GM21360 (cell line): ENCODE data around the gene ATP11A.
"Not testable (repeated sequence)": the region's sequence is repeated elsewhere in the genome, so short reads cannot be mapped to it uniquely, and the experiment has no call there.

Experiments used
- ATAC-seq: cut with Tn5 transposase; IDR thresholded peaks from one replicate; pipeline ENCODE4 v1.9.1; 2021; ENCODE audit warnings: mild to moderate bottlenecking, moderate library complexity; ENCODE audit not compliant: unreplicated experiment

ATP11A gene

DNA sequence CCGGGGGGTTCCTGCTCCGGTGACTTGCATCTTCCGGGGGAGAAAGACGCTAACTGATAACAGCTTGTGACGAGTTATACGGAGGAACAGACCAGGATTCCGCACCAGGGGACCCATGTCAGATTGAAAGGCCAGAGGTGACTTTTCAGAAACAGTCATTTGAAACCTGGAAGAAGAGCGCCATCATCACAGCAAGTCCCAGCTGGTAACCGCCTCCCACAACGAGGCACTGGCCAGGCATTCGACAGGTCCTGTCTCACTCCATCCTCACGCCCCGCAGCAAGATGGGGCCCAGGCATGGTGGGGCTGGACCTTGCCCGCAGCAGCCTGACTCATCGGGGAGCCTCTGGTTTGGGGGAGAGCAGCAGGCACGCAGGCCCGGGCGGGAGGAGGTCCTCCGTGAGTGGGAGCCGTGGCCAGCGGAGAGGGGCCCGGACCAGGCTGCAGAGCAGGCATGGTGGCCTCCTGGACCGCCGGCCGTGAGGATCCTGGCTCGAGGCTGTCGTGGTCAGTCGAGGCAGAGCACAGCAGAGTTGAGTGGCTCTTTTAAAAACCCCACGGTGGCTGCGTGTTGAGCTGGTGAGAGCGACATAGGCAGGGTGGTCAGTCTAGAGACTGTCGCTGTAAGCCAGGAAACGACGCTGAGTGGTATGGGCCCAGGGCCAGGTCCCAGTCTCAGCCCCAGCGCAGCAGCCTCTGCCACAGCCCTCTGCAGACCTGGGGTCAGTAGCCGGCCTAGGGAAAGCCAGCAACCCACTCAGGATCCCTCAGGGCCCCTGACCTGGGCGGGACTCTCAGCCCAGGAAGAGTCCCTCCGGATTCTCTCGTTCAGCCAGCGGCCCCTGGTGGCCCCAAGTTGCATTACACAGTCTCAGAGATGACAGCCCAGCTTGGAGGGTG is 184.3 kb downstream of the ATP11A start:
- peak; percentile 85 for ATAC-seq

DNA sequence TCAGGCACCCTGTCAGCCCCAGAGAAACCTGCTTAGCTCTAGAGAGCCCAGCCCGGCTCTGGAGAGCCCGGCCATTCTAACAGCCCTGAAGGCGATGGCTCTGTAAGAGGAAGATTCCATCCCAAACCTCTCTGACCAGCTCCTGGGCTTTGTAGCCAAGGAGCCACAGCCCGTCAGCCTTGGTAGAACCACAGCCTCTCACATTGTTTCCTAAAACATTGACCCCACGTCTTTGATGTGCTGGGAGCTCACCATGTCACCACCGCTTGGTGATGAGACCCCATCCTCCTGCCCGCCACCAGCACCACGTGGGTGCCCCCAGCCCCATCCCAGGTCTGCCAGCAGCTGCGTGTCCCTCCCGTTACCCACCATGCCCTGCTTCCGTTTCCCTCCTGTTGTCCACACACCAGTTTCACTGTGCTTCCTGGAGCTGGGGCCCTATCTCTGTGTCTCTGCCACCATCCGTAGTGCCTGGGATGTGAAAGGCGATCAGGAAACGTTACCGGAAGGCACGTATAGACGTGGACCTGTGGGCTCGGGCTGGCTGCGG is 185.0 kb downstream of the ATP11A start:
- ATAC-seq, result no peak

DNA sequence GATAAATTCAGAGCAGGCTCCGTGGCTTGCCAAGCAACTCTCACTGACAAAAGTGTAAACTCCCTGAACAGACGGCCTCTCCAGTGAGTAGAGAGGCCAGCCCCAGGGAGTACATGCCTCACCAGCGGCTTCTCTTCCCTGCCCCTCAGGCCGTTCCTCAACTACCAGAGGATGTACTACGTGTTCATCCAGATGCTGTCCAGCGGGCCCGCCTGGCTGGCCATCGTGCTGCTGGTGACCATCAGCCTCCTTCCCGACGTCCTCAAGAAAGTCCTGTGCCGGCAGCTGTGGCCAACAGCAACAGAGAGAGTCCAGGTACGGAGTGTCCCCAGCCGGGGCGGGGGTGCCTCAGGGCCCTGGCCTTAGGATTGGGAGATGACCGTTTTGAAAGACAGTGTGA is 185.8 kb downstream of the ATP11A start:
- ATAC-seq, result no peak

DNA sequence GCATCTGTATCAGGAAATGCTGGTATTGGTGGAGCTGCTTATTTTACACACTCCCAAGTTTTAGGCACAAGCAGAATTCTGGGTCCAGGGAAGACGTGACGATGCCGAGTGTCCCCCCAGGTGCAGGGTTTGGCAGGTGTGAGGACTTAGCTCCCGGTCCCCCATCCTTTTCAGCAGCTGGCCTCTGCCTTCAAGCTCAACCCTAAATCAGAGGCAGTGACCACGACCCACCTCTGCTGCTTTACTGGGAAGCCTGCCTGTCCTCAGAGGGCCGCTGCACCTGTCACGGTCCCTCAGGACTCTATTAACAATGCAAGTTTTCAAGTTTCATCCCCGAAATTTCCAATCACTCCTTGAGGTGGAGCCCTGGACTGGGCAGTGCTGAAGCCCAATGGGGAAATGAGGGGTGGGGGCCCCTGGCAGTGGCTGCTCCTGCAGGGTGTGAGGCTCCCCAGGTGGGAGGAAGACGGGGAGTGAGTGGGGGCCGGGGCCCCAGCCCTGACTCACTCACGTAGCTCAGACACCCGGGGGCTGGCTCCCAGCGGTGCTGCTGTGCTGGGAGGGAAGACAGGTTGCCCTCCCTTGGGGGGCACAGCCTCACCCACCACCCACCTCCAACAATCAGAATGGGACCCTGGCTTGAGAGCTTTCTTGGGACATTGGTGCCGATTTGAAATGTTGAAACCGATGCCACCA is 186.6 kb downstream of the ATP11A start:
- no peak for ATAC-seq

DNA sequence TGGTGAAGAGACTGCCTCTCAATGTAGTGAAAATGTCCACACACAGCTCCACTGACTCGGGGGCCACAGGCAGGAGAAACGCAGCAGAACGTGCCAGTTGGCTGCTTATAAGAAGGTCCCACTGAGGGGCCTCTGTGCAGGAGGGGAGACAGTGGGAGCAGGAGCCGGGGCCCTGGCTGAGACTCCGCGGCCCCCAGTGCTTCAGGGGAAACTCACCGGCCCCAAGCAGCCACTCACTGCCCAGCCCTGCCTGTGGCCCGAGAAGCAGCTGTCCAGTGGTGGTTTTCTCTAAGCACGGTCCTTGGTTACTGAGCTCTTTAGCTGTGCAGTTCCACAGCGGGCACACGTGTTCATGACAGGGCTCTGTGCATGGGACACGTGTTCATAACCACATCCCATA is 187.2 kb downstream of the ATP11A start:
- ATAC-seq, result no peak

DNA sequence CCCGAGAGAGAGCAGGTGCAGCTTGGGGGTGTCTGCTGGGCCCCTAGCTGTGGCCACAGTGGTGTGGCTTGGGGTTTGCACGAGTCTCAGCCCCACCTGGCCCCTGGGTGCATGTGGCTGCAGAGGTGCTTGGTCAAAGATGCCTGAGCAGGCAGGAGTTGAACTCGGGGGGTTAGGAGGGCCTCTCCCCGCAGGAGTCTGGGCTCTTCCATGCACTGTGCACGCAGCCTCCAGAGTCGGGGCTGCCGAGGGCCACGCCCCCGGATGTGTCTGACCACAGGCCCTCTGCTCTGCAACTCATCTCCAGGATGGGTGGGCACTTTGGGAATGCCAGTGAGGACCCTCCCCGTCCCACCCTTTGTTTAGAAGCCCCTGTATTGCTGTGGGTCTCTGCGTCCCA is 187.7 kb downstream of the ATP11A start:
- ATAC-seq, result no peak

DNA sequence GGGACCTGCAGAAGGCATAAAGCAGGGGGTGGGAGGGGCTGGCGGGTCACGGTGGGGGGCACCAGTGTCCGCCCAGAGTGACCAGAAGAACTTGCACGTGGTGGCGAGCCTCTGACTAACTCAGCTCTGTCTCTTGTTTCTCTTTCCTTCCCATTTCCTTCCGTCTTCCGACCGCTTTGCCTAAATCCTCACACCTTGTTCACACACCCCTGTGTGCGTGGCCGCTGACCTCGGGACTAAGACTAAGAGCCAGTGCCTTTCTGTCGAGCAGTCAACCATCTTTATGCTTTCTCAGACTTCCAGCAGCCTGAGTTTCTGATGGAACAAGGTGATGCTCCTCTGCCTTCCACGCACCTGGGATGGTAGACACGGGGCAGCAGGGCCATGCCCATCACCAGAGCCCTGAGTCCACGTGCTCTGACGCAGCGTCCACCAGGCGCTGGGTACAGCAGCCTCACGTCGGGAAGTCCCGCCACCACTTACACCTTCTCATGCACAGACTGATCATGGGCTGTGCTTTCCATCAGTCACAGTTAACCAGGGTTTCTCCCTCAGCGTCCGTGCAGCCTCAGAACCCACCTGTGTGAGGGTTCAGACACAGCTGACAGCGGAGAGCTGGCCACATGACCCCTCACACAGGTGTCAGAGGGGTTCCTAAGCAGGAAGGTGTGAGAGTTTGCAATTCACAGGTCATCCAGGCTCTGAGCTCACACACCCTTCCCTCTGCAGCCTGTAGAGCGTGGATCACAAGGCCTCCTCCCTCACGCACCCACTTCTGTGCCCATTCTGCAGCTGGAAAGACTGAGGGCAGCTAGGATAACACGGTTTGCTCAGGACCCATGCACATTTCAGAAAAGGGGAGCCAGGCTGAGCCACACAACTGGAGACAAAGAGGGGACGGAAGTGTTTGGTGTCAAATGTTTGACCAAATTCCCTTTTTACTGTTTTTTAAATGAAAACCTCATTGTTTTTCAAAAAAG is 188.4 kb downstream of the ATP11A start:
- ATAC-seq, result no peak

DNA sequence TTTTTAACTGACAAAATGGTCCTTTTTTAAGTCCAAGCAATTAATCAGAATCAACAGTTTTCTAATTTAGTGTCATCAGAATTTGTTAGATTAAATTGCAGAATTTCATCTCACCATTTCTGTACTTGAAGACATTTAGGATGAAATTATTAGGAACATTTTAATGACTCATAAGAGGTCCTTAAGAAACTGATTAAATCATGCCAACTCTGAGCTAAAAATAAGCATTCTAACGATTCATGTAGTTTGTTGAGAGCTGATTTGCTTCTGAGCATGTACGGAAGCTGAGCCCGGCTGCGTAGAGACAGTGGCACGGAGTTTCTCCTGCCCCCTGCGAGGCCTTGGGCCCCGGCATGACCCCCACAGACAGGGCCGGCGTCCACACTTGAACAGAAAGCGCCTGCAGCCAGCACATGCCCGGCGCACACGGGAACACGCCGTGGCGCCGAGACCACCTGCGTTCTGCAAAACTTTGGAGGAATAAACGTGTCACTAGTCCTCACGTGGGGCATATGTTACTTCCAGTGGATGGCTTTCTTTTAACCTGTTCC is 189.5 kb downstream of the ATP11A start:
- no peak for ATAC-seq

DNA sequence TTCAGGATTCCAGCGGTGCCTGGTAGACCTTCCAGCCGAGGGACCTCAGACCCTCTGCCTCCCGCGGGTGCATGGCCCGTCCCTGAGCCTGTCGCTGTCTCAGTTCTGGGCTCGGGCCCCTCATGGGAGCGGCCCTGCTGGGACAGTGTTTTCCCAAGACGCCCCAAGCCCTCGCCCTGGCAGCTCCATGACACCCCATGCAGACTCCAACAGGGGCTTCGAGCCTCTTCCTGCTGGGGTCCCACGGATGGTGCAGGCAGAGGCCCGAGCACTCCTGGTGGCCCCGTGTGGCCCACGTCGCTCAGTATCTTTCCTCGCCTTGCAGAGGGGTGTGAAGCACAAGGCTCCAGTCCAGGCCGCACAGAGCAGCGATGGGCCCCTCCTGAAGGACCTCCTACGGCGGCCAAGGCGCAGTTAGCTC is 190.4 kb downstream of the ATP11A start:
- ATAC-seq, result no peak

DNA sequence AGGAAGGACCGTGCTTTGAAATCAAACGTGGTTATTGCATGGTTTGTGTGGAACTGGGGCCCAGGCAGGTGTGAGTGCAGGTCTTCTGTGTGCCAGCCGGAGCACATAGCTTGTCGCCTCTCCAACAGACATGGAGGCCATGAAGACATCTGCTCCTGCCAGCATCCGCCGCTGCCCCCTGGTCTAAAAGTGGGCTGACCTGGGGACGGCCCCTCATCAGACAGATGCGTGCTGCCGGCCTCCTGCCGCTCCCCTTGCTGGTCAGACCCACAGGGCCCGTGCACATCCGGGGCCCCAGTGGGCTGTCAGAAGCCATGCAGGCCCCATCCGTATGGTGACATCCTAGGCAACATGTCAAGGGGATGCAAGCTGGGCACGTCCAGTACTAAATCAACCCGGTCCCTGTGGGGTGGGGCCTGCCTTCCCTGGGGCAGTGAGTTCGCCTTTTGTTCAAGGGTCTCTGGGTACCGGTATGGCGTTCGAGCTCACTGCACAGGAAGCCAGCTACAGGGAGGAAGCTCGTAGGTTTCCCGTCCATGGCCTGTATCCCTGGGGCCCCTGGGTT is 191.2 kb downstream of the ATP11A start:
- no peak for ATAC-seq

DNA sequence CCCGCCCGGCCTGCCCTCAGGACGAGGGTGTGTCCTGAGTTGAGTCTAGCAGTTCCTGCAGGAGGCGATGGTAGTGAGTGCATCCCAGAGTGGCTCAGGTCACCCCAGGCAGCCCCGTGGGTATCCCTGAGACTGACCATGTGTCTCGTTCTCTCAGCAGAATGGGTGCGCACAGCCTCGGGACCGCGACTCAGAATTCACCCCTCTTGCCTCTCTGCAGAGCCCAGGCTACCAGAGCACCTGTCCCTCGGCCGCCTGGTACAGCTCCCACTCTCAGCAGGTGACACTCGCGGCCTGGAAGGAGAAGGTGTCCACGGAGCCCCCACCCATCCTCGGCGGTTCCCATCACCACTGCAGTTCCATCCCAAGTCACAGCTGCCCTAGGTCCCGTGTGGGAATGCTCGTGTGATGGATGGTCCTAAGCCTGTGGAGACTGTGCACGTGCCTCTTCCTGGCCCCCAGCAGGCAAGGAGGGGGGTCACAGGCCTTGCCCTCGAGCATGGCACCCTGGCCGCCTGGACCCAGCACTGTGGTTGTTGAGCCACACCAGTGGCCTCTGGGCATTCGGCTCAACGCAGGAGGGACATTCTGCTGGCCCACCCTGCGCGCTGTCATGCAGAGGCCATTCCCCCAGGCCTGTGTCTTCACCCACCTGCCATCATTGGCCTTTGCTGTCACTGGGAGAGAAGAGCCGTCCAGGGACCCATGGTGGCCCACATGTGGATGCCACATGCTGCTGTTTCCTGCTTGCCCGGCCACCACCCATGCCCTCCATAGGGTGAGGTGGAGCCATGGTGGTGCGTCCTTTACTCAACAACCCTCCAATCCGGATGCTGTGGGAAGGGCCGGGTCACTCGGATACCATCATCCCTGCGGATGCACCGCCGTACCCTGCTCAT is 192.1 kb downstream of the ATP11A start:
- ATAC-seq, result no peak

DNA sequence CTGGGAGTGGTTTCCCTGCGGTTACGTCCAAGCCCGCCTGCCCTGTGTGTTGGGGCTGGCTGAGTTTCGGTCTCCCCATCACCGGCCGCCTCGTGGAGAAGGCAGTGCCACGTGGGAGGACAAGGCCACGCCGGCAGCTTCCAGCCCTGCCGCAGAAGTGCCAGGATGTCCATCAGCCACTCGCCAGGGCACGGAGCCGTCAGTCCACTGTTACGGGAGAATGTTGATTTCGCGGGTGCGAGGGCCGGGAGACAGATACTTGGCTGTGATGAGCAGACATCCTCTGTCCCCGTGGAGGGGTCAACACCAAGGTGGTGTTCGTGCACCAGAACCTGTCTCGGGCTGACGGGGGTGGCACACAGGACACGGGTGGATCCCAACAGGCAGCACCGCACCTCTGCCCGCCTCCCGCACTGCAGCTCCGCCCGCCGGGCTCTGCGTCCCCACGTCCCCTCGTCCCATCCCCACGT is 192.8 kb downstream of the ATP11A start:
- no peak for ATAC-seq

DNA sequence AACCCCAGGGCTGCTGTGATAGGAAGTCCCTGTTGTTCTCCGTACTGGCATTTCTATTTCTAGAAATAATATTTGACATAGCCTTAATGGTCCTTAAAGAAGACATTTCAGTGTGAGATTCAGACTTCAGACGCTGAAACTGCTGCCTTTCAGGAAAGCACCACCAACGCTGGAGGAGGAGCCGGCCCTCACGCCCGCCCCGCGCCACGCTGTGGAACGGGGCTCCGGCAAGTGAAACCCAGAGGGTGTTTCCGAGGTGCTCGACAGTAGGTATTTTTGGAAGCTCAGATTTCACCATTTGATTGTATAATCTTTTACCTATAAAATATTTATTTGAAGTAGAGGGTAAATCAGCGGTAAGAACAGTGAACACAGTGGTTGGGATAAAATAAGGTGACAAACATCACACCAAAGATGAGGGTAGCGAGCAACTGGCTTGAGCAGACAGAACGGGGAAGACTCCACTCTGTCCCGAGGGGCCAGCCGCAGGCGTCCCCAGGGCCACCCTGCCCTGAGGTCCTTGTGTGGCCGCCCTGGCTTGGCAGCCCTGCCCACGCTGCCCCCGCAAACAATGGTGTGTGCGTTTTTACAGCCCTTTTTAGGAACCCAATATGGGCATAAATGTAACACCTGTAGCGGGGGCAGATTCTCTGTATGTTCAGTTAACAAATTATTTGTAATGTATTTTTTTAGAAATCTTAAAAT is 193.6 kb downstream of the ATP11A start:
- no peak for ATAC-seq

DNA sequence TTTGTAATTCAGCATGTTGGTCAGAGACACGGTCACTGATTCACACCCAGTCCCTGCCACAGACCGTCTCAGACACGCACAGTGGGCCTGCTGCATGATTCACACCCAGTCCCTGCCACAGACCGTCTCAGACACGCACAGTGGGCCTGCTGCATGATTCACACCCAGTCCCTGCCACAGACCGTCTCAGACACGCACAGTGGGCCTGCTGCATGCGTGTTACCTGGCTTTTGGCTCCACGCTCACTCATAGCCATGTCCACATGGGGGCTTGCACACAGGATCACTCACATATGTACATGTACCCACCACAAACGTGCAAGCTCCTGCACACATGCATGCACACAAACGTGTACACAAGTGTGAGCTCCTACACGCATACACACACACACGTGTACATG is 194.9 kb downstream of the ATP11A start:
- not testable (repeated sequence) for ATAC-seq

DNA sequence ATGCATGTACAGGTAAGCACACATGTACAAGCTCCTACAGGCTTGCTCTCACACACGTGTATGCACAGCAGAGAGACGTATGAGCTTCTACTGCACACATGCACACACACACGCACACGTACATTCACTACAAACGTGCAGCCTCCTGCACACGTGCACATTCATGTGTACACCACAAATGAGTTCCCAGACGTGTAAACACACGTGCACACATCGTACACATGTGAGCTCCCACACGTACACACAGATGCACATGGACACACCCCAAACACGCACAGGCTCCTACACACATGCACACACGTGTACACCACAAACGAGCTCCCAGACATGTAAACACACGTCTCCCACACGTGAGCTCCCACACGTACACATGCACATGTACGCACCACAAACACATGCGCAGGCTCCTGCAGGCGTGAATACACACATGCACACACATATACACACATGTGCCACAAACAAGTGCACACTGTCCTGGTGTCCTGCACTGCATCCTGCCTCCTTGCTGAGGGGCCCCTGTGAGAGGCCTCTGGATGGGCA is 195.5 kb downstream of the ATP11A start:
- ATAC-seq, result no peak

DNA sequence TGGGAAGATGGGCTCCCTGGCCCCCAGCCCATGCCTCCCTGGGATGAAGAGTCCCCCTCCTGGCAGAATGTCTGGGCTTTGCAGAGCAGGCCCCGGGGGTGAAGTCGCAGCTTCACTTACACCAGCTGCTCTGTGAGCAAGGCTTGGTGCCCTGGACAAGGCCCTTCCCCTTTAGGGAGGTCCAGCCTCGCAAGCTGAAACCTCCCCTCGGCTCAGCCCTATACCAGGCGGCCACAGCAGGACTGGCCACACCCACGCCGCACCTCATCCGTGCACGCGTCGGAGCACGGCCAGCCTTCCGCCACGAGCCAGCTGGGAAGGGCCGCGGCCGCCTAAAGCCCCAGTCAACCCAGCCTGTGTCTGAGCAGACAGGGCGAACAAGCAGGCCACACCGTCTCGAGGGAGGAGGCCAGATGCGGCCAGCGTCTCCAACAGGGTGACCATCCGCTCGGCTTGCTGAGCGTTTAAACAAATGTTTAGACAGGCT is 196.0 kb downstream of the ATP11A start:
- no peak for ATAC-seq

DNA sequence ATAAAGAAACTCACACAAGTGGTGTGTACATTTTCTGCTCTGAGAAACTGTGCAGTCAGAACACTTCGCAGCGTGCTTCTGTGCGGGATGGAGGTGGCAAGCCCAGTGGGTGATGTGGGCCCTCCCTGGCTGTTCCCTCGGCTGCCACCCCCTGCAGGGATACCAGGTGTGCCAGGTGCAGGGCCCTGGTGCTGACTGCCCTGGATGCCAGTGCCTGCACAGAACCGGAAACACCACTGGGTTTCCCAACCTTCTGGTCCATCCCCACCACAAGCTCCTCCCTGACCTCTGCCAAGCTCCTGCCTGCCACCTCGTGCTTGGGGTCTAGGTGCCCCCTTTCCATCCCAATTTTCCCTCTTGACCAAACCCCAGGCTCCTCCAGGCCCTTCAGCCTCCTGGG is 197.3 kb downstream of the ATP11A start:
- no peak for ATAC-seq

DNA sequence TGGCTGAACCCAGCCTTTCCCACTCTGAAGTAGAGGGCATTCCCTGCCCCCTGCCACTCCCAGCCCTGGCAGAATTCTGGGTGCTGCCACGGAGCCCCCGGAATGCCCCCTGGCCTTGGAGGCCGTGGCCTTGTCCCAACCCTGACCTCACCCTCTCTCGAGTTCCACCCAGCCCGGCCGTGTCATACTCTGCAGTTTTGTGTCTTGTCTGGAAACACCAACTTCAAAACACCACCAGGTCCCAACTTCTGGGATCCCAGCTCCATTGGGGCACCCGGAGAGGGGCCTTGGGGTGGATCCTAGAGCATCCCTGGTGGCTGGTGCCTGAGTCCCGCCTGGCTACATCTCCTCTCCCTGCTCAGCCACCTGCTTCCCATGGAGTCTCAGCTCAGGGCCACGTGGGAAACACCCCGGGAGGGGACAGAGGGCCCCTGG is 197.7 kb downstream of the ATP11A start:
- no peak for ATAC-seq
